IMR-90 (cell line): Measurements from ENCODE around the gene GPR21. TPM values are rescaled to one million over a fixed set of nuclear protein-coding genes. Genes with fewer than 3 reads are reported as not detected.

ENCODE experiments used
- ATAC-seq: fragments of 200-7000 bp; cut with Tn5 transposase; 2 replicates; pipeline ENCODE4 v1.9.1; 2020; ENCODE audit warnings: low read depth, mild to moderate bottlenecking, moderate library complexity
- BruUV-seq: library from RNA; stranded (reverse); fragments of 400-500 nt; replicated peaks from 2 replicates; lab custom pipeline; 2021; lab: Mats Ljungman, UMichigan
- CTCF ChIA-PET: fragments of 300-600 bp; formaldehyde crosslinking; extraction: SDS; loops from one replicate; lab custom pipeline; 2021; ENCODE audit warnings: antibody characterized with exemption; lab: Yijun Ruan, JAX
- POLR2A ChIA-PET: fragments of 300-600 bp; sonication (Branson Sonifier 250); formaldehyde crosslinking; loops from one replicate; lab custom pipeline; 2022; ENCODE audit warnings: antibody characterized with exemption; ENCODE audit not compliant: unreplicated experiment; lab: Charles Lee
- DNase-seq: peaks from one replicate; pipeline ENCODE4 v3.0.0; 2013
- H2AFZ ChIP-seq: replicated peaks from 2 replicates; pipeline ENCODE3; 2013; ENCODE audit warnings: low read length, mild to moderate bottlenecking; ENCODE audit not compliant: poor library complexity
- H2AK5ac ChIP-seq: 2 replicates; pipeline ENCODE4 v1.6.1; 2013; ENCODE audit warnings: low read depth, low read length, inconsistent platforms
- H2AK9ac ChIP-seq: replicated peaks from 2 replicates; pipeline ENCODE3; 2013; ENCODE audit warnings: mild to moderate bottlenecking, low read depth, low read length, moderate library complexity; ENCODE audit not compliant: poor library complexity
- H2BK120ac ChIP-seq: 2 replicates; pipeline ENCODE4 v1.6.1; 2013; ENCODE audit warnings: low read depth, low read length, inconsistent platforms
- H2BK15ac ChIP-seq: 3 replicates; pipeline ENCODE4 v1.6.1; 2013; ENCODE audit warnings: low read depth, low read length, inconsistent platforms
- H2BK20ac ChIP-seq: 2 replicates; pipeline ENCODE4 v1.6.1; 2013; ENCODE audit warnings: low read depth, mild to moderate bottlenecking, inconsistent platforms, low read length, moderate library complexity
- H2BK5ac ChIP-seq: 2 replicates; pipeline ENCODE4 v1.6.1; 2013; ENCODE audit warnings: mild to moderate bottlenecking, low read depth, low read length, inconsistent platforms; ENCODE audit not compliant: poor library complexity, severe bottlenecking
- H3K14ac ChIP-seq: replicated peaks from 2 replicates; pipeline ENCODE4 v1.6.1; 2013; ENCODE audit warnings: low read depth, low read length, inconsistent platforms
- H3K18ac ChIP-seq: 2 replicates; pipeline ENCODE4 v1.6.1; 2013; ENCODE audit warnings: low read depth, low read length, control low read depth
- H3K23ac ChIP-seq: 2 replicates; pipeline ENCODE4 v1.6.1; 2013; ENCODE audit warnings: low read depth, low read length, inconsistent platforms
- H3K27ac ChIP-seq: 2 replicates; pipeline ENCODE4 v1.5.1; 2013; ENCODE audit warnings: mild to moderate bottlenecking, control low read depth, low read length; ENCODE audit not compliant: insufficient read depth
- H3K27me3 ChIP-seq: 2 replicates; pipeline ENCODE4 v1.6.1; 2013; ENCODE audit warnings: low read length; ENCODE audit not compliant: control insufficient read depth, insufficient read depth
- H3K36me3 ChIP-seq: 2 replicates; pipeline ENCODE4 v1.6.1; 2013; ENCODE audit warnings: low read length, mixed read lengths; ENCODE audit not compliant: control insufficient read depth, insufficient read depth
- H3K4ac ChIP-seq: 2 replicates; pipeline ENCODE4 v1.6.1; 2013; ENCODE audit warnings: low read depth, low read length, inconsistent platforms
- H3K4me1 ChIP-seq: 2 replicates; pipeline ENCODE4 v1.6.1; 2013; ENCODE audit warnings: low read length, mixed read lengths; ENCODE audit not compliant: control insufficient read depth, insufficient read depth
- H3K4me2 ChIP-seq: 2 replicates; pipeline ENCODE4 v1.6.1; 2013; ENCODE audit warnings: low read depth, mild to moderate bottlenecking, control low read depth, low read length, moderate library complexity
- H3K4me3 ChIP-seq: 2 replicates; pipeline ENCODE4 v1.5.1; 2013; ENCODE audit warnings: low read depth, mild to moderate bottlenecking, control low read depth, low read length, moderate library complexity; ENCODE audit not compliant: insufficient read depth
- H3K56ac ChIP-seq: 2 replicates; pipeline ENCODE4 v1.6.1; 2013; ENCODE audit warnings: low read length, inconsistent platforms; ENCODE audit not compliant: insufficient read depth; ENCODE audit errors: extremely low read depth
- H3K79me1 ChIP-seq, 2 experiments: 2 replicates each; pipeline ENCODE4 v1.6.1; 2013; ENCODE audit warnings: low read length in 2 of 2, inconsistent platforms in 1 of 2, low read depth in 1 of 2
- H3K9ac ChIP-seq: 2 replicates; pipeline ENCODE4 v1.6.1; 2013; ENCODE audit warnings: low read depth, low read length, control low read depth
- H3K9me1 ChIP-seq: 2 replicates; pipeline ENCODE4 v1.6.1; 2013; ENCODE audit warnings: low read length, inconsistent platforms; ENCODE audit not compliant: insufficient read depth
- H3K9me3 ChIP-seq: 2 replicates; pipeline ENCODE4 v1.6.1; 2013; ENCODE audit warnings: low read length; ENCODE audit not compliant: control insufficient read depth, insufficient read depth
- H4K20me1 ChIP-seq: 2 replicates; pipeline ENCODE4 v1.6.1; 2013; ENCODE audit warnings: low read length, inconsistent platforms; ENCODE audit not compliant: insufficient read depth
- H4K5ac ChIP-seq: 2 replicates; pipeline ENCODE4 v1.6.1; 2013; ENCODE audit warnings: mild to moderate bottlenecking, low read depth, low read length, control low read depth
- H4K8ac ChIP-seq, 2 experiments: 2 replicates each; pipeline ENCODE4 v1.6.1; 2013; ENCODE audit warnings: low read depth in 2 of 2, low read length in 2 of 2, control low read depth in 1 of 2, inconsistent platforms in 1 of 2
- H4K91ac ChIP-seq: 2 replicates; pipeline ENCODE4 v1.6.1; 2013; ENCODE audit warnings: low read depth, low read length, inconsistent platforms; ENCODE audit not compliant: insufficient read depth
- CEBPB ChIP-seq: IDR thresholded peaks from 2 replicates; pipeline ENCODE4 v1.6.1; 2012; ENCODE audit warnings: low read depth, low read length, improper control_type of control experiment
- FOS ChIP-seq: fragments of 150-350 bp; IDR thresholded peaks from 2 replicates; pipeline ENCODE4 v1.6.1; 2016; ENCODE audit warnings: low read depth, low read length
- MAZ ChIP-seq: IDR thresholded peaks from 2 replicates; pipeline ENCODE4 v1.6.1; 2012; ENCODE audit warnings: low read depth, mild to moderate bottlenecking, low read length, improper control_type of control experiment, moderate library complexity, borderline replicate concordance
- MXI1 ChIP-seq: IDR thresholded peaks from 2 replicates; pipeline ENCODE4 v1.6.1; 2012; ENCODE audit warnings: low read depth, mild to moderate bottlenecking, low read length, moderate library complexity, borderline replicate concordance
- RAD21 ChIP-seq: IDR thresholded peaks from 2 replicates; pipeline ENCODE4 v1.6.1; 2012; ENCODE audit warnings: low read length, improper control_type of control experiment
- RCOR1 ChIP-seq: IDR thresholded peaks from 2 replicates; pipeline ENCODE4 v1.6.1; 2012; ENCODE audit warnings: mild to moderate bottlenecking, low read length, improper control_type of control experiment; ENCODE audit not compliant: insufficient replicate concordance
- RFX5 ChIP-seq: IDR thresholded peaks from 2 replicates; pipeline ENCODE4 v1.8.0; 2012; ENCODE audit warnings: low read depth, mild to moderate bottlenecking, low read length, moderate library complexity
- WGBS, 2 experiments: methylation state at CpG; one replicate each; pipeline versions ENCODE4 v1.1.5 to v1.1.7; 2013; ENCODE audit warnings: missing lambda C conversion rate in 2 of 2; ENCODE audit not compliant: insufficient read length in 1 of 2; ENCODE audit errors: extremely low coverage in 2 of 2; 5-methylcytosine and 5-hydroxymethylcytosine counted together
- dilution Hi-C: fragments of 300-500 bp; cut with HindIII; formaldehyde crosslinking; loops from one replicate; pipeline ENCODE4 v1.14.3; 2018; ENCODE audit warnings: low sequenced_read_pairs; ENCODE audit not compliant: unreplicated experiment
- in situ Hi-C: fragments of 300-500 bp; cut with MboI; formaldehyde crosslinking; loops from 3 replicates; pipeline ENCODE4 v1.14.3; 2019; ENCODE audit warnings: low sequenced_read_pairs, inconsistent platforms, mixed read lengths
- intact Hi-C: fragments of 100-400 bp; cut with micrococcal nuclease; formaldehyde crosslinking; loops from 2 replicates; pipeline ENCODE4 v1.10.0; 2022
- polyA plus RNA-seq, 3 experiments: library from polyadenylated mRNA; depleted of rRNA; stranded (reverse); fragments of >200 nt; gene quantifications; 2 replicates each; pipeline ENCODE4 v1.2.3, GENCODE V29; 2012; ENCODE audit warnings: low replicate concordance in 1 of 3
- total RNA-seq: library from RNA; depleted of rRNA; stranded (reverse); fragments of >200 nt; gene quantifications from 2 replicates; pipeline ENCODE4 v1.2.3, GENCODE V29; 2012
- TF ChIP-seq, protein P1 (sequence below): fragments of 150-350 bp; IDR thresholded peaks from 2 replicates; pipeline ENCODE4 v1.6.1; 2016; ENCODE audit warnings: low read depth, mild to moderate bottlenecking, low read length, moderate library complexity, borderline replicate concordance

The GPR21 gene
- total and polyA plus RNA-seq, 2 of the 4 experiments (the other 2 are of a cell fraction), result 0.90 TPM; not detected in 1

DNA sequence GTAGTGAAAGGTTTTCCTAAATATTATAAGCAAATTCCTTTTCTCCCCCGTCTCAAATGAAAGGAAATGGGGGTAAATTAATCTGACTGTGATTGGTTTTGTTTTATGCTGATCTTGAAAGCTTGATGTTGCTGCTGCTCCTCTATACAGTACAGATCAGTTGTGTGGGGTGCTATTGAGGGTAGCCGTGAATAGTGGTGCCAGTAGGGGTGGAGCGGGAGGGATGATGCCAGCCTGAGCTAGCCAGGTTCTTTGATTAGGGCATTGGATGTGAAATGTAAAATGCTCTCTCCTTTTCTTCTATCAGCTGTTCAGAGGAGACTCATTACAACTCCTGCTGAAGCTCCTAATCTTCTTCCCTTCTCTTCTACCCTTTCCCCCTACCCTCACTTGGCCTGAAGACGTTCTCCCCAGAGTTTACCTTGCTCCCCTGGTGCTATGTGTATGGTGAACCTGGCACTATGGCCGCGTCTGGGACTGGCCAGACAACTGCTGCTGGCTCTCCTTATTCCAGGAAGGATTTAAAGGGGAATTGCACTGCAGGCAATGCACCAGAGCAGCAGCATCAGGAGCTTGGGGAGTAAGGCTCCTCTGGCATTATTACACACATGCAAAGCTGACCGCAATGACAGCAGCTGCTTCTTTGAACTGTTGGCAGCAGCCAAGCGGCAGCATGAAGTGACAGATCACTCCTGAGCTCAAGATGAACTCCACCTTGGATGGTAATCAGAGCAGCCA lies 566 bp downstream of the GPR21 start:
- no peak overlapping the region for H3K4me3 ChIP-seq

More for the DNA sequence above, 566 bp downstream of the GPR21 start:
- H2AK5ac ChIP-seq, result no peak overlapping the region
- no peak overlapping the region for H2BK20ac ChIP-seq
- H3K14ac ChIP-seq, result no peak overlapping the region
- H3K23ac ChIP-seq, result no peak overlapping the region; the same call in 1 of the 2 replicates
- POLR2A ChIA-PET, result interaction anchor here (0.5 kb wide), 1 partner anchor 188 kb away, joined by 3 read pairs; no protein-coding TSS in a partner anchor
- no peak overlapping the region for H2AK9ac ChIP-seq
- H3K36me3 ChIP-seq, result peaks cover 14% of the 10 kb centered on the region
- H3K4ac ChIP-seq, result peak overlapping the region; percentile 44; the same call in 1 of the 2 replicates
- H4K91ac ChIP-seq, result no peak overlapping the region
- intact Hi-C loops (no loop called here), dilution Hi-C loops (no loop called here), in situ Hi-C loops (no loop called here)
- H3K4me2 ChIP-seq, result no peak overlapping the region
- whole genome bisulfite sequencing, 2 experiments, result 83% methylated on average over 2 of the region's 8 CpGs; no CpG with 5 or more reads in 1 of the 2 experiments
- no peaks in the 10 kb centered on the region for H3K27me3 ChIP-seq
- peaks cover 11 to 13% of the 10 kb centered on the region in 2 experiments for H3K79me1 ChIP-seq
- H3K18ac ChIP-seq, result no peak overlapping the region
- TF ChIP-seq, protein P1, sequence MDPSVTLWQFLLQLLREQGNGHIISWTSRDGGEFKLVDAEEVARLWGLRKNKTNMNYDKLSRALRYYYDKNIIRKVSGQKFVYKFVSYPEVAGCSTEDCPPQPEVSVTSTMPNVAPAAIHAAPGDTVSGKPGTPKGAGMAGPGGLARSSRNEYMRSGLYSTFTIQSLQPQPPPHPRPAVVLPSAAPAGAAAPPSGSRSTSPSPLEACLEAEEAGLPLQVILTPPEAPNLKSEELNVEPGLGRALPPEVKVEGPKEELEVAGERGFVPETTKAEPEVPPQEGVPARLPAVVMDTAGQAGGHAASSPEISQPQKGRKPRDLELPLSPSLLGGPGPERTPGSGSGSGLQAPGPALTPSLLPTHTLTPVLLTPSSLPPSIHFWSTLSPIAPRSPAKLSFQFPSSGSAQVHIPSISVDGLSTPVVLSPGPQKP, result no peak
- TF ChIP-seq RFX5 (no peak), RAD21 (no peak), FOS (no peak), MXI1 (no peak), MAZ (no peak), CEBPB (no peak), RCOR1 (no peak)
- H3K9ac ChIP-seq, result no peak overlapping the region
- no peak overlapping the region for H2BK15ac ChIP-seq
- no peak overlapping the region for H3K56ac ChIP-seq
- H2BK5ac ChIP-seq, result no peak overlapping the region
- no peaks in the 10 kb centered on the region for H4K20me1 ChIP-seq
- peaks cover 9% of the 10 kb centered on the region; the same call in 1 of the 2 replicates for H3K9me1 ChIP-seq
- peak; percentile 12 for DNase-seq
- no peak overlapping the region for H3K27ac ChIP-seq
- H2BK120ac ChIP-seq, result no peak overlapping the region
- H4K5ac ChIP-seq, result no peak overlapping the region
- no TSS peak for BruUV-seq
- ATAC-seq, result no peak
- peaks cover 10% of the 10 kb centered on the region for H3K4me1 ChIP-seq
- H3K9me3 ChIP-seq, result no peaks in the 10 kb centered on the region
- CTCF ChIA-PET, result no interaction called here
- H4K8ac ChIP-seq, result no peak overlapping the region; a peak in 1 of 4 replicates
- no peak overlapping the region for H2AFZ ChIP-seq
